ENCODE data around the gene RNFT2.
A peak's percentile ranks its signal among the peaks of the same experiment; 100 is the strongest.

The RNFT2 gene

GRCh38 chr12:116838365-116838764, 100.2 kb downstream of the RNFT2 start:
- no peak for DNase-seq

GRCh38 chr12:116839287-116839830, 101.2 kb downstream of the RNFT2 start:
- DNase-seq = no peak

DNA sequence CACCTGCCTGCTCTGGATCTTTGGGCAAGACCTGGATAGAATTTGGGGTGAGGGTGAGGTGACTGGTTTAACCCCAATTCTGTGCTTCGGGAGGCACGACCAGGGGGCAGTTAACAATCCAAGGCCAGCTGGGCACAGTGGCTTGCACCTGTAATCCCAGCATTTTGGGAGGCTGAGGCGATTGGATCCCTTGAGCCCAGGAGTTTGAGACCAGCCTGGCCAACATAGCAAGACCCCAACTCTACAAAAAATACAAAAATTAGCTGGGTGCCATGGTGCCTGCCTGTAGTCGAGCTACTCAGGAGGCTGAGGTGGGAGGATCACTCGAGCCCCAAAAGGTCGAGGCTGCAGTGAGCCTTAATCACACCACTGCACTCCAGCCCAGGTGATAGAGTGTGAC, 105.0 kb downstream of the RNFT2 start:
- DNase-seq = no peak

- DNase-seq = no peak
These were observed 111.1 kb downstream of the RNFT2 start for GRCh38 chr12:116849216-116849615.

DNA sequence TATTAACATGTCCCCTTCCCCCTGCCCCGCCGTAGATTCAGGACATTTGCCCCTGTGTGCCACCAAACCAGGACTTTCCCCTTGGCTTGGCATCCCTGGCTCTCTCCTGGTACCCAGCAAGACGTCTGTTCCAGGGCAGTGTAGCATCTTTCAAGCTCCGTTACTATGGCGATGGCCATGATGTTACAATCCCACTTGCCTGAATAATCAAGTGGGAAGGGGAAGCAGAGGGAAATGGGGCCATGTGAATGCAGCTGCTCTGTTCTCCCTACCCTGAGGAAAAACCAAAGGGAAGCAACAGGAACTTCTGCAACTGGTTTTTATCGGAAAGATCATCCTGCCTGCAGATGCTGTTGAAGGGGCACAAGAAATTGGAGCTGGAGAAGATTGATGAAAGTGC, 114.2 kb downstream of the RNFT2 start:
- DNase-seq = no peak

GRCh38 chr12:116853507-116853906, 115.4 kb downstream of the RNFT2 start:
- DNase-seq = no peak

DNA sequence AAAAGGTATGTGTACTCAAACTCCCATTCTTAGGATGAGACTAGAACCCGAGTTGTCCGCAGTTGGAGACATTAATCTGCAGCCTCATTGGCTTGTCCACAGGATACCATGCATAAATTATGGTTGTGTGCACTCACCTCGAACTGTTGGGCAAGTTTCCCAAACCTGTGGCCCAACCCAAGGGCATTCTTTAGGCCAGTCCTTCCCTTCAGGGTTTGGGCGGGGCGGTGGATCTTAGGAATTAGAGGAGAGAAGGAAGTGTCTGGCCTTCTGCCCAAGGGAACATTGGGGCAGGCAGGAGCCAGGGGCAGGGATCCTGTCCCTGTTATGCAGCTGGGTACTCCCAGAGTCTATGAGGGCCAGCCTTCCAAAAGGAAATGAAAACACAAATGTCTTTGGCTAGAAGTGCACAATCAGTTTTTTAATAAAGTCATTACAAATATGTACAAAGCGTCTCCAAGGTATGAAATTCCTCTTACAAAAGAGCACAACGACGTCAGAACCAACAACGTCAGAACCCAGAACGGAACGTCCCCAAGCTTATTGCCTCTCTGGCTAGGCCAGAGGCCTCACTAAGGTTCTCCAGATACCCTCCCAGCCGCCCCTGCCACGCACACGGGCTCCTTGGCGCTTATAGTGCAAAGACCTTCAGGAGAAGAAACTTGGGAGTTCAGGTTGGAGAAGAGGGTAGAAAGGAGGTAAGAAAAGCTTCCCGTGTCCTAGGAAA, 117.8 kb downstream of the RNFT2 start:
- no peak for DNase-seq

GRCh38 chr12:116856729-116857128, 118.6 kb downstream of the RNFT2 start:
- DNase-seq = no peak

GRCh38 chr12:116859079-116859478, 121.0 kb downstream of the RNFT2 start:
- DNase-seq = no peak

DNA sequence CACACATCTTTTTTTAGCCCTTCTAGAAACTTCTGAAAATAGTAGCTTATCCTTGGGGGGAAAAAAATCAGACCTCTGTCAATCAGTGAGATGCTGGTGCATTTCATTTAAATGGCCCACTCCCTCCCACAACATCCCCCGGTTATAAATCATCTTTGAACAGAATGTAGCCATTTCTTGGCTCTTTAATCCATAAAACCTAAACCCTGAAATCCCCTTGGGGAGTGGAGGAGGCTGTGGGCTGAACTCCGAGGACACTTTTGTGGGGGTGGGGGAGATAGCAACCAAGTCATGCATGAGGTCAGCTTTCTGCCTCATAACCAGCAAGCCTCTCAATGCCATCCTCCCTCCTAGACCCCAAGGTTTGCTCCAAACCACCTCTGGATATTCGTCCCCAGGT, 122.1 kb downstream of the RNFT2 start:
- no peak for DNase-seq

- DNase-seq = no peak
These were observed 123.2 kb downstream of the RNFT2 start for GRCh38 chr12:116861320-116861719.

- no peak for DNase-seq
These were observed 124.1 kb downstream of the RNFT2 start for GRCh38 chr12:116862167-116862566.

GRCh38 chr12:116863275-116863767, 125.2 kb downstream of the RNFT2 start:
- no peak for DNase-seq

GRCh38 chr12:116864371-116865160, 126.5 kb downstream of the RNFT2 start:
- DNase-seq = no peak

GRCh38 chr12:116867523-116867922, 129.4 kb downstream of the RNFT2 start:
- no peak for DNase-seq

DNA sequence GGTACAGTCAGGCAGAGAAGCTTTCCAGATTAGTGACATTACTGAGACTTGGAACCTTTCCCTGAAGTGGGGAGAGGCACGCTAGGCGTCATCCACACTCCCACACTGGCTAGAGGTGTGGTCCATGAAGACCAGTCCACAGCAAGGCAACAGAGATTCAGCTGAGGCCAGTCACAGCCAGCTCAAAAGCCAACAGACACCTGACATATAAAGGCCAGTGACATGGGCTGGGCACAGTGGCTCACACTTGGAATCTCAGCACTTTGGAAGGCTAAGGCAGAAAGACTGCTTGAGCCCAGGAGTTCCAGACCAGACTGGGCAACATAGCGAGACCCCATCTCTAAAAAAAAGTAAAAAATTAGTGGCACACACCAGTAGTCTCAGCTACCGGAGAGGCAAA, 132.2 kb downstream of the RNFT2 start:
- DNase-seq = no peak

GRCh38 chr12:116874324-116874995, 136.3 kb downstream of the RNFT2 start:
- no peak for DNase-seq

DNA sequence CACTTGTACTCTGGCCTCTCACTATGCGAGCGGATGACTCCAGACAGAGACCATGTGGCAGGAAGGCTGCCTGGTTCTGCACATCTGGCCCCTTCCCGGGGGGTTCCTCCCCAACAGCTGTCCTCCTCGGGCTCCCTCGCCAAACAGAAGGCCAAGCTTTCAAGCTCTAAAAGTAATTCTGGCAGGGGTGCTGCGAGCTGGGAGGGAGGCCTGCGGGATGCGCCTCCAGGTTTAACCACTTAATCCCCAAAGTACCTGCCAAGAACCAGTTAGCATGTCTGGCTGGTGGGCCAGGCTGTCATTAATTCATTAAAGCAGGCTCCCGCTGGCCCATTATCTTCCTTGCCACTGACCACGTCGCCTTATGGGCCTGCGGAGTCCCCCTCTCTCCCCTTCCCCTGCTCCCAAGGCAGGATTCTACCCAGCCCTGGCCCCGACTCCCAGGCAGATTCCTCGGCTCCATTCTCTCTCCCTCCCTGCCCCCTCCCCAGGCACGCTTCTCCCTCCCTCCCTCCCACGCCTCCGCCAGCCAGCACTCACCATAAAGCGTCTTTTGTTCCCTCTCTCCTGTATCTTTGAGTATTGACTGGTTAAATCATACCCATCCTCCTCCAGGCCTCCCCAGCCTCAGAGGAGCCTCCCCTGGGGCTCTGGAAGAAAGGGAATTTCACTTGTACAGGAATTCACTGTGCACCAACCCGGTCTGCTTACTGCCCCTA, 138.2 kb downstream of the RNFT2 start:
- DNase-seq = peak; percentile 77

GRCh38 chr12:116878567-116879508, 140.7 kb downstream of the RNFT2 start:
- peak; percentile 13 for DNase-seq

DNA sequence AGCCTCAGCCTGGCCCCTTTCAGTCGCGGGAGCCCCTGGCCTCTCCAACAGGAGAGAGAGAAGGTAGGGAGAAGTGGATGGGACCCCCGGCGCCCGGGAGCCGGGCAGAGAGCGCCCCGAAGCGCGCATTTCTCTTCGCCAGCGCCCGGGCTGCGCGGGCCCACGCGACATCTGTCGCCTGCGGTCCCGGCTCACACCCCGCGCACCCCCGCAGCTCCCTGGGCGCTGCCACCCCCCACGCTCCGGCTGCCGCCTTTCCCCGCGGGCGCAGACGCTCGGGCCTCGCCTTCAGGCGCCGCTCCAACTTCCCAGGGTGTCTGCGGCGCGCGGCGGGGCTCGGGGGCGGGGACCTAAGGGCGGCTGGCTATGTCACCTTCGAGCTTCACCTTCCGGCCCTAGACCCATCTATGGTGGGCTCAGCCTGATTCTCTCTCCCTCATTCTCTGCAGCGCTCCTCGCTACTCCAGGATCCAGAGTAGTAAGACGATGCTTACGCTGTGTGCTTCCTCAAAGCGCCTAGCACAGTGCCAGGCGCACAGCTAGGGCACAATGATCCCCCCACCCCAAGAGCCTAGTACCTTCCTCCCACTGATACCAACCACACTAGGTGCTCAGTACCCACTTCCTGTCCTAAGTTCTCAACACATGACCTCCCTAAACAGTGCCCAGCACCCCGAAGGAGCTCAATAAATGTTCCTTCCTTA, 141.5 kb downstream of the RNFT2 start:
- DNase-seq = no peak

Data from NCI-H2171 (cell line).